IMR-90 (cell line): ENCODE data around the gene EXOSC1.

Source experiments
- BHLHE40 ChIP-seq: fragments of 150-350 bp; IDR thresholded peaks from 2 replicates; pipeline ENCODE4 v1.6.1; 2016; ENCODE audit warnings: mild to moderate bottlenecking, low read depth, low read length
- CHD1 ChIP-seq: IDR thresholded peaks from 2 replicates; pipeline ENCODE4 v1.6.1; 2012; ENCODE audit warnings: low read depth, low read length, improper control_type of control experiment
- FOS ChIP-seq: fragments of 150-350 bp; IDR thresholded peaks from 2 replicates; pipeline ENCODE4 v1.6.1; 2016; ENCODE audit warnings: low read depth, low read length
- MAZ ChIP-seq: IDR thresholded peaks from 2 replicates; pipeline ENCODE4 v1.6.1; 2012; ENCODE audit warnings: low read depth, mild to moderate bottlenecking, low read length, improper control_type of control experiment, moderate library complexity, borderline replicate concordance
- MXI1 ChIP-seq: IDR thresholded peaks from 2 replicates; pipeline ENCODE4 v1.6.1; 2012; ENCODE audit warnings: low read depth, mild to moderate bottlenecking, low read length, moderate library complexity, borderline replicate concordance
- NFE2L2 ChIP-seq: fragments of 150-350 bp; IDR thresholded peaks from 2 replicates; pipeline ENCODE4 v1.6.1; 2016; ENCODE audit warnings: low read depth, mild to moderate bottlenecking, low read length
- POLR2A ChIP-seq: IDR thresholded peaks from 2 replicates; pipeline ENCODE4 v1.6.1; 2012; ENCODE audit warnings: mild to moderate bottlenecking, low read depth, low read length
- RAD21 ChIP-seq: IDR thresholded peaks from 2 replicates; pipeline ENCODE4 v1.6.1; 2012; ENCODE audit warnings: low read length, improper control_type of control experiment
- SMC3 ChIP-seq: fragments of 150-350 bp; IDR thresholded peaks from 2 replicates; pipeline ENCODE4 v1.6.1; 2016; ENCODE audit warnings: low read depth, mild to moderate bottlenecking, antibody characterized with exemption, low read length, moderate library complexity
- TF ChIP-seq, protein P1 (sequence below): conservative IDR thresholded peaks from 2 replicates; pipeline ENCODE4 v1.5.1; 2012; ENCODE audit warnings: mild to moderate bottlenecking, low read depth, low read length, improper control_type of control experiment

DNA sequence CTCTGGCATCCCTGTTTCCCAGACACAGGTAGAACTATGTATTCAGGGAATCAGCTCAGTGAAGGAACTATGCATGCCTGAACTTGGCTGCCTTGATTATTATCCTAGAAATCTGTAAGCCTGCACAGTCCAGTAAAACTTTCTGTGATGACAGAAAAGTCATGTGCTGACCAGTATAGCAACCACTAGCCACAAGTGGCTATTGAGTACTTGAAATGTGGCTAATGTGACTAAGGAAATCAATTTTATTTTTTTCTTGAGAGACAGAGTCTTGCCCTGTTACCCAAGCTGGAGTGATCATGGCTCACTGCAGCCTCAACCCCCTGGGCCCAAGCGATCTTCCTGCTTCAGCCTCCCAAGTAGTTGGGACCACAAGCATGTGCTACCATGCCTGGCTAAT, 3.5 kb downstream of the EXOSC1 start:
- TF ChIP-seq, protein P1, sequence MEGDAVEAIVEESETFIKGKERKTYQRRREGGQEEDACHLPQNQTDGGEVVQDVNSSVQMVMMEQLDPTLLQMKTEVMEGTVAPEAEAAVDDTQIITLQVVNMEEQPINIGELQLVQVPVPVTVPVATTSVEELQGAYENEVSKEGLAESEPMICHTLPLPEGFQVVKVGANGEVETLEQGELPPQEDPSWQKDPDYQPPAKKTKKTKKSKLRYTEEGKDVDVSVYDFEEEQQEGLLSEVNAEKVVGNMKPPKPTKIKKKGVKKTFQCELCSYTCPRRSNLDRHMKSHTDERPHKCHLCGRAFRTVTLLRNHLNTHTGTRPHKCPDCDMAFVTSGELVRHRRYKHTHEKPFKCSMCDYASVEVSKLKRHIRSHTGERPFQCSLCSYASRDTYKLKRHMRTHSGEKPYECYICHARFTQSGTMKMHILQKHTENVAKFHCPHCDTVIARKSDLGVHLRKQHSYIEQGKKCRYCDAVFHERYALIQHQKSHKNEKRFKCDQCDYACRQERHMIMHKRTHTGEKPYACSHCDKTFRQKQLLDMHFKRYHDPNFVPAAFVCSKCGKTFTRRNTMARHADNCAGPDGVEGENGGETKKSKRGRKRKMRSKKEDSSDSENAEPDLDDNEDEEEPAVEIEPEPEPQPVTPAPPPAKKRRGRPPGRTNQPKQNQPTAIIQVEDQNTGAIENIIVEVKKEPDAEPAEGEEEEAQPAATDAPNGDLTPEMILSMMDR, result no peak
- no peak for TF ChIP-seq POLR2A
- no peak for TF ChIP-seq SMC3
- no peak for TF ChIP-seq MAZ
- TF ChIP-seq BHLHE40, result no peak
- no peak for TF ChIP-seq RAD21
- no peak for TF ChIP-seq FOS
- no peak for TF ChIP-seq MXI1
- TF ChIP-seq CHD1, result no peak
- TF ChIP-seq NFE2L2, result no peak
